ENCODE measurements around the gene DRICH1.

DNA sequence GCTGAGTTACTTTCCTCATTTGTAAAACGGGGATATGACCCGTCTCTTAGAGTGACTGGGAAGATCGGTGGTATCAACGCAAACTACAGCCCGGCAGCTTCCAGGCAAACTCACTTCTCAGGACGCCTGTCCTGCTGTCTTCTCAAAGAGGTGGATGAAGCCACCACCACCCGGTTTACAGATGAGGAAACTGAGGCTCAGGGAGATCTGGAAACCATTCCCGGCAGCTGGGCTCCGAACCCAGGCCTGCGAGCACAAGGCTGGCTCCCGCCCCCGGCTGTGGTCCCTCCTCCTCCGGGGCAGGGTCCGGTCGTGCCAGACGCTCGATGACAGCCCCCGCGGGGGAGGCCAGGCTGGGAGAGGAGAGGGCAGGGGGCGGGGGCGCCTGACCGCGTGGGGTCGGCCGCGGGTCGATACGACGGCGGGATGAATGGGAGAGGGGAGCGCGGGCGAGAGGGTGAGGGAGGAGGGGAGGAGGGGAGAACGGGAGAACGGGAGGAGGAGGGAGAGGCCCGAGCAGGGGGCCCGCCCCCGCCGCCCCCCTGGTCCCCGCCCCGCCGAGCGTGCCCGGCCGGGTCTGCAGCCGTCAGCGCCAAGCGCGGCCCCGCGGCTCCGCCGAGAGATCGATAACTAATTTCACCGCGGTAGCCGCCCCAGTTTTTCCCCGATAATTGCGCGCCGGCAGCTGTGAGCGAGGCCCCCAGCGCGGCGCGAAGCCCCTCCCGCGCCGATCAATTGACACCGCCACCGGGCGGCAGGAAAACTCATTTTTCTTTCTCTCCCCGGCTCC, 66.0 kb downstream of the DRICH1 start:
- TF ChIP-seq, protein P1, sequence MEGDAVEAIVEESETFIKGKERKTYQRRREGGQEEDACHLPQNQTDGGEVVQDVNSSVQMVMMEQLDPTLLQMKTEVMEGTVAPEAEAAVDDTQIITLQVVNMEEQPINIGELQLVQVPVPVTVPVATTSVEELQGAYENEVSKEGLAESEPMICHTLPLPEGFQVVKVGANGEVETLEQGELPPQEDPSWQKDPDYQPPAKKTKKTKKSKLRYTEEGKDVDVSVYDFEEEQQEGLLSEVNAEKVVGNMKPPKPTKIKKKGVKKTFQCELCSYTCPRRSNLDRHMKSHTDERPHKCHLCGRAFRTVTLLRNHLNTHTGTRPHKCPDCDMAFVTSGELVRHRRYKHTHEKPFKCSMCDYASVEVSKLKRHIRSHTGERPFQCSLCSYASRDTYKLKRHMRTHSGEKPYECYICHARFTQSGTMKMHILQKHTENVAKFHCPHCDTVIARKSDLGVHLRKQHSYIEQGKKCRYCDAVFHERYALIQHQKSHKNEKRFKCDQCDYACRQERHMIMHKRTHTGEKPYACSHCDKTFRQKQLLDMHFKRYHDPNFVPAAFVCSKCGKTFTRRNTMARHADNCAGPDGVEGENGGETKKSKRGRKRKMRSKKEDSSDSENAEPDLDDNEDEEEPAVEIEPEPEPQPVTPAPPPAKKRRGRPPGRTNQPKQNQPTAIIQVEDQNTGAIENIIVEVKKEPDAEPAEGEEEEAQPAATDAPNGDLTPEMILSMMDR (conservative IDR thresholded peaks at IDR 0.05; ENCODE audit: low read depth, low read length) = no peak
- TF ChIP-seq EZH2phosphoT487 (IDR thresholded peaks at IDR 0.05; ENCODE audit: borderline replicate concordance, low read length) (no peak), EZH2 (IDR thresholded peaks at IDR 0.05; ENCODE audit: low read length, unreplicated experiment) (no peak)

Data from PC-3 (cell line).